GM23248 (cell line): Measurements from ENCODE around the gene LYRM4.

ENCODE experiments used
- EZH2 ChIP-seq: fragments of 200-600 bp; sonication (generic); IDR thresholded peaks from 2 replicates; pipeline ENCODE4 v1.6.1; 2018; ENCODE audit warnings: antibody characterized with exemption, mild to moderate bottlenecking; ENCODE audit not compliant: insufficient read depth, poor library complexity, severe bottlenecking
- EZH2phosphoT487 ChIP-seq: fragments of 200-600 bp; sonication (generic); IDR thresholded peaks from 2 replicates; pipeline ENCODE4 v1.6.1; 2018; ENCODE audit warnings: antibody characterized with exemption, moderate library complexity, mild to moderate bottlenecking, low read depth; ENCODE audit not compliant: insufficient read depth

- no peak for TF ChIP-seq EZH2
- TF ChIP-seq EZH2phosphoT487 = no peak
These were observed 192.5 kb downstream of the LYRM4 start for GRCh38 chr6:5068153-5068751.
